Cerebellar nuclear complex (tissue), 1 donor: ENCODE data around the gene SYT9.
"Not testable (repeated sequence)": the region's sequence is repeated elsewhere in the genome, so short reads cannot be mapped to it uniquely, and the experiment has no call there.

Experiments
- DNase-seq, 2 experiments: peaks; one replicate each; lab custom pipeline; 2025; lab: John Stamatoyannopoulos, UW

Gene SYT9

GRCh38 chr11:7272373-7272772 lies 20.7 kb downstream of the SYT9 start:
- DNase-seq: no peak

DNA sequence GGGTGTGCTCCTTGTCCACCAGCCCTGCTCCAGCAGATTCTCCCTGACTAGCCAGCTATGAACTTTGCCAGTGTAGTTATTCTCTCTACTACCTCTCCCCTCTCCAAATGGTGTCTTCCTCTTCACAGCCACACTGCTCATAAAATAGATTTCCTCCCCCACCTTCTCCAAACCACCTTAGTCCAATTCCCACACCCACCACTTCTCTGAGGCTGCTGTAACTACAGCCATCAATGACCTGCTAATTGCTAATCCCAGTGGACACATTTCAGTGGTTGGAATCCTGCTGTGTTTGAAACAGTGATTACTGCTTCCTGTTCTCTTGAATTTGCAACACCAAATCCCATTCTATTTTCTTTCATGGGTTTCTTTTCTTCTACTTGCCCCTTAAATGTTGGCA lies 23.4 kb downstream of the SYT9 start:
- DNase-seq: no peak

GRCh38 chr11:7278314-7278917 lies 26.7 kb downstream of the SYT9 start:
- no peak for DNase-seq

DNA sequence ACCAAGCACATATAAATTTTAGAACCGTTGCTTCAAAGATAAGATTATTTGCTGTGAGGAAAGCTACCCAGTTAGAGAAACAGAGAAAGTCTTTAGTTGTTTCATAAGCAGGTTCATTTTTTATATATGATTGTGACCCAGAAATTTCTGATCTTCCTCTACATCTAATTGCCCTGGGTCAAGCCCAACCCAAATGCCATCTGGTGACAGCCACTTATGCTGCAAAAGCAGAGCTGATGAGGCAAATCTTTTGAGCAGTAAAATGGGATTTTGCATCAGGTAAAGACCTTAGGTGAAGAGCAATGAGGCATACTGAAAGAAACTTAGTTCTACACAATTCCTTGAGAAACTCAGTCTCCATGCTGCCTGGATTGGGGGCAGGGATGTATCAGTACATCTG lies 28.0 kb downstream of the SYT9 start:
- no peak for DNase-seq

DNA sequence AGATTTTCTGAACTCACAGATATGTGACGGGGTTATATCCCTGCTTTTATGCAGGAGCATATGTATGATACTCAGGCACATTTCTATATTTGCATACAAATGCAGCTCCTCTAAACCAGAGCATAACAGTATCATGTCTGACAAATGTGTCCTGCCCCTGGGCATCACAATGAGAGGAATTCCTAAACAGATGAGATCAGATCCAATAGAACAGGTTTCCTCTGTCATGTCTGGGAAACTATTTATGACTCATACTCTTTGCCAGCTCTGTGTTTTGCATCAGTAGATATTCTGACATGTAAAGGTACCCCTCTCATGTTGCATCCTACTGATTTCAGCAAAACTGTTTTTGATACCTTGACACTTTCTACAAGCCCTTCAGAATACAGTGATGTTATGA lies 29.4 kb downstream of the SYT9 start:
- no peak for DNase-seq

GRCh38 chr11:7281809-7282208 lies 30.1 kb downstream of the SYT9 start:
- DNase-seq: no peak

GRCh38 chr11:7286178-7286577 lies 34.5 kb downstream of the SYT9 start:
- no peak for DNase-seq

- no peak for DNase-seq
Measured at GRCh38 chr11:7291100-7291829, 39.6 kb downstream of the SYT9 start.

GRCh38 chr11:7292922-7293321 lies 41.2 kb downstream of the SYT9 start:
- no peak for DNase-seq

GRCh38 chr11:7299393-7299792 lies 47.7 kb downstream of the SYT9 start:
- DNase-seq: no peak

GRCh38 chr11:7300281-7300680 lies 48.6 kb downstream of the SYT9 start:
- no peak for DNase-seq

GRCh38 chr11:7303146-7303545 lies 51.4 kb downstream of the SYT9 start:
- no peak for DNase-seq

GRCh38 chr11:7306900-7307299 lies 55.2 kb downstream of the SYT9 start:
- no peak for DNase-seq

GRCh38 chr11:7307836-7308235 lies 56.1 kb downstream of the SYT9 start:
- no peak for DNase-seq

GRCh38 chr11:7311903-7312302 lies 60.2 kb downstream of the SYT9 start:
- no peak for DNase-seq

GRCh38 chr11:7314811-7315604 lies 63.3 kb downstream of the SYT9 start:
- DNase-seq: no peak

DNA sequence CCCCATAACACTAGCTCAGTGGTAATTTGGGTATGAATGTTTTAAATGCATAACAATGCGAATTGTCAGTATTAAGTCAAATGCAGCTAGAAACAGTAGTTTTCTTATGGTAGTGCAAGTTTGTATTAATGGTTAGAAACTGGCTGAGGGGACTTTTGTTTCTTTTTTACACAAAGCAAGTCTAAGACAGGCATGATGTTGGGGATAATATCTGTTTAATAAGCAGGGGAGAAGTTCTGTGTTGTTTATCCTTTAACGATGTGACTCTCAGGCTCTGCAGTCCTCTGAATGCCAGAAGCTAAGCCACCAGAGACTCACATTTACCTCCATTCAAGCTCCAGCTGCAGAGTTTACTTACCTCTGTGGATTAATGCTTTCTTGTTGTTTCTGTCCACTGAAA lies 67.8 kb downstream of the SYT9 start:
- DNase-seq: no peak

GRCh38 chr11:7320306-7320705 lies 68.6 kb downstream of the SYT9 start:
- DNase-seq: no peak

- DNase-seq: peak; percentile 24 to 27
Measured at GRCh38 chr11:7321473-7322450, 70.1 kb downstream of the SYT9 start.

GRCh38 chr11:7332451-7332850 lies 80.7 kb downstream of the SYT9 start:
- DNase-seq: peak; percentile 37 to 68

- DNase-seq: peak in 1 of 2 experiments; percentile 49
Measured at GRCh38 chr11:7332962-7333361, 81.3 kb downstream of the SYT9 start.

DNA sequence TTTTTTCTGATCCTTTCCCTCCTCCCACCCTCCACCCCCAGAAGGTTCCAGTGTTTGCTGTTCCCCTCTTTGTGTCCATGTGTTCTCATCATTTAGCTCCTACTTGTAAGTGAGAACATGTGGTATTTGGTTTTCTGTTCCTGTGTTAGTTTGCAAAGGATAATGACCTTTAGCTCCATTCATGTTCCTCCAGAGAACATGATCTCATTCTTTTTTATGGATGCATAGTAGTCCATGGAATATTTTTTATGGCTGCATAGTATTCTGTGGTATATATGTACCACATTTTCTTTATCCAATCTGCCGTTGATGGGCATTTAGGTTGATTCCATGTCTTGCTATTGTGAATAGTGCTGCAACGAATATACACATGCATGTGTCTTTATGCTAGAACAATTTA lies 83.7 kb downstream of the SYT9 start:
- DNase-seq: not testable (repeated sequence)
